ENCODE results near the gene PCDHGA8.
A peak's percentile ranks its signal among the peaks of the same experiment; 100 is the strongest.
"Not testable (repeated sequence)": the region's sequence is repeated elsewhere in the genome, so short reads cannot be mapped to it uniquely, and the experiment has no call there.

PCDHGA8 gene

DNA sequence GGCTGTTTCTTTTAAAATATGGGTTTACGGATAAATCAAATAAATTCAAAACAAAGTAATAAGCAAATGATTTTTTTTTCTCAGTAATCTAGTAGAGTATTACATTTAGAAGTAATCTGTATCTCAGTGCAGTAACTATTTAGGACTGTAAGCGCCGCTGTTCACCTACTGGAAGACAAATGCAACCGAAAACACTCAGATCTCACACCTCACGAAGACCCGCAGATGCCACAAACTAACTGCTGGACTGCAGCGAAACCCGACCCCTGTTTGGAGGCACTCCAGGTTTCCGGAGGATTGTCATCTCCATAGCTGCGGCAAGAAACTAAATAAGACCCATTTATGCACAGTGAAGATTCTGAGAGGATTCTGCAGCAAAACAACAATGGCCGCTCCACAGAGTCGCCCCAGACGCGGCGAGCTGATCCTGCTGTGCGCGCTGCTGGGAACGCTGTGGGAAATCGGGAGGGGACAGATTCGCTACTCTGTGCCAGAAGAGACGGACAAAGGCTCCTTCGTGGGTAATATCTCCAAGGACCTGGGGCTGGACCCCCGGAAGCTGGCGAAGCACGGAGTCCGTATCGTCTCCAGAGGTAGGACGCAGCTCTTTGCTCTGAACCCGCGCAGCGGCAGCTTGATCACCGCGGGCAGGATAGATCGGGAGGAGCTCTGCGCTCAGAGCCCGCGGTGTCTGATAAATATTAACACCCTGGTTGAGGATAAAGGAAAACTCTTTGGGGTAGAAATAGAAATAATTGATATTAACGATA is at the start of gene PCDHGA8:
PCDHGA8 (plus strand) TSS at position 205 of the 770 bp plus-strand sequence; CDS start at position 386, 181 bp downstream.
- DNase-seq: no peak

DNA sequence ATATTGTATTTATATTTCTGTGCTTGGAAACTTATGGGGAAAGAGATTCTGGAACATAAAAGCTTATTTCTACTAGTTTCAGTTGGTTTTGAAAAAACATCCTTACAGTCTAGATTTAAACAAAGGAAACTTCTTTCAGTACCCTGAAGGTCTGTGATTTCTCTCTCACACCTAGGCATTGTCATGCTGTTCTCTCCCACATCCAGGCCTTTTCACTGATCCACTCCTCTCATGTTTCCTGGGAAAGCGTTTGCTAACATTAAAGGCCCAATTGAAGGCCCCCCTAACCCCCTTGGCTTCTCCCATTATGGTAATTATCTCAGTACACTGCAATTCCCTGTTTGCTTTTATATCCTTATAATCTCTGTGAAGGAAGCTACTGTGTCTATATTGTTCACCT is 49.7 kb upstream of the PCDHGA8 start:
- no peak for DNase-seq

DNA sequence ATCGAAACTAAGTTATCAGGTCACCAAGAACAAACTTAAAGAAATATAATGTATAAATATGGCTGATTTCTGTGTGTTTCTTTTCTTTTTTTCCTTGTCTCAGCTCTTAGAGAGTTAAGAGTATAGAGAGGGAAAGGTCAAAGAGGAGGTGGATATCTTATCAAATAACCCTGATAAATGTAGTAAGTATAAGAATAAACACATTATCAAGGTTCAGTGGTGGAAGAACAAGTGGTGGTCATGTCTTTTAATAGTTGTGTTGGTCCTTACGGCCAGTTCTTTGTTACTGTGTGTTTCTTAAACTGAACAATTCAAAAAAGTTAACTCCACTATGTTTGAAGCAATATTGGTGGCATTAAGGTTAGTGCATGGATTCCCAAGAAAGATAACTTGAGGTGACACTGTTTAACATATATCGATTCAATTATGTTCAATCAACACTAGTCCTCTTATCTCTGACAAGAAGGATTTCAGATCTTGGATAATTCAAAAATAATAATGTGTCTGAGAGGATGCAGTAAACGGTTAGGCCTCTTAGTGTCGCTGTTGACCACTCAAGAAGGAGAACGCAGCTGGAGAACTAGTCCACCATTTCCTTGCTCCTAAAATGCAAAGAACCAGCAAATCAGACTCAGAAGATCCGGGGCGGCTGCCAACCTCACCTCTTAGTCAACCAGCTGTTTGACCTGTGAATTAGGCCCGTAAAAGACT is 49.0 kb upstream of the PCDHGA8 start, which contains the start of gene PCDHGA3:
PCDHGA3 (plus strand) TSS at position 588 of the 711 bp plus-strand sequence. CDS start 205 bp downstream, outside the sequence.
- DNase-seq: peak; percentile 13

GRCh38 chr5:141343953-141344463 is 48.4 kb upstream of the PCDHGA8 start:
- no peak for DNase-seq

GRCh38 chr5:141345327-141345726 is 47.1 kb upstream of the PCDHGA8 start:
- DNase-seq: no peak

DNA sequence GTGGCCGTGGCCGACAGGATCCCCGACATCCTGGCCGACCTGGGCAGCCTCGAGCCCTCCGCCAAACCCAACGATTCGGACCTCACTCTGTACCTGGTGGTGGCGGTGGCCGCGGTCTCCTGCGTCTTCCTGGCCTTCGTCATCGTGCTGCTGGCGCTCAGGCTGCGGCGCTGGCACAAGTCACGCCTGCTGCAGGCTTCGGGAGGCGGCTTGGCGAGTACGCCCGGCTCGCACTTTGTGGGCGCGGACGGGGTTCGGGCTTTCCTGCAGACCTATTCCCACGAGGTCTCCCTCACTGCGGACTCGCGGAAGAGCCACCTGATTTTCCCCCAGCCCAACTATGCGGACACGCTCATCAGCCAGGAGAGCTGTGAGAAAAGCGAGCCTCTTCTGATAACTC is 46.4 kb upstream of the PCDHGA8 start:
- DNase-seq: not testable (repeated sequence)

GRCh38 chr5:141349917-141350619 is 42.4 kb upstream of the PCDHGA8 start, which contains the start of gene PCDHGB1:
Gene PCDHGB1, plus strand, starts transcription at chr5:141350099. Its CDS starts 162 bp downstream, at chr5:141350261.
- DNase-seq: peak; percentile 50

- no peak for DNase-seq
Measured at GRCh38 chr5:141351591-141351990, 40.8 kb upstream of the PCDHGA8 start.

- no peak for DNase-seq
Measured at GRCh38 chr5:141354900-141355469, 37.4 kb upstream of the PCDHGA8 start, which contains the start of gene PCDHGA4. Gene PCDHGA4, plus strand, starts transcription at chr5:141355021. Its CDS starts 87 bp downstream, at chr5:141355108.

DNA sequence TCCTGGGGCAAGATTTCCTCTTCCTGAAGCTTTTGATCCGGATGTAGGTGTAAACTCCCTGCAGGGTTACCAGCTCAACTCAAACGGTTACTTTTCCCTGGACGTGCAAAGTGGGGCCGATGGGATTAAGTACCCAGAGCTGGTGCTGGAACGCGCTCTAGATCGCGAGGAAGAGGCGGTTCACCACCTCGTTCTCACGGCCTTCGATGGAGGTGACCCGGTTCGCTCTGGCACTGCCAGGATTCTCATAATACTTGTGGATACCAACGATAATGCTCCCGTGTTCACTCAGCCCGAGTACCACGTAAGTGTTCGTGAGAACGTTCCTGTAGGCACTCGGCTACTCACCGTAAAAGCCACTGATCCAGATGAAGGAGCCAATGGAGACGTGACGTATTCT is 36.8 kb upstream of the PCDHGA8 start:
- DNase-seq: no peak

DNA sequence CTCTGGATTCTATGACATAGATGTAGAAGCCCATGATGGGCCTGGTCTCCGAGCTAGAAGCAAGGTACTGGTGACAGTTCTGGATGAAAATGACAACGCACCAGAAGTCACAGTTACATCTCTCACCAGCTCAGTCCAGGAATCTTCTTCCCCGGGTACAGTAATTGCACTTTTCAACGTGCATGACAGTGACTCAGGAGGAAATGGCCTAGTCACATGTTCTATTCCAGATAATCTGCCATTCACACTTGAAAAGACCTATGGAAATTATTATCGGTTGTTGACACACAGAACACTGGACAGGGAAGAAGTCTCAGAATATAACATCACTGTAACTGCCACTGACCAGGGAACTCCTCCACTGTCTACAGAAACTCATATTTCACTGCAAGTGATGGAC is 36.3 kb upstream of the PCDHGA8 start:
- DNase-seq: no peak

- DNase-seq: no peak
Measured at GRCh38 chr5:141356950-141357349, 35.5 kb upstream of the PCDHGA8 start.

DNA sequence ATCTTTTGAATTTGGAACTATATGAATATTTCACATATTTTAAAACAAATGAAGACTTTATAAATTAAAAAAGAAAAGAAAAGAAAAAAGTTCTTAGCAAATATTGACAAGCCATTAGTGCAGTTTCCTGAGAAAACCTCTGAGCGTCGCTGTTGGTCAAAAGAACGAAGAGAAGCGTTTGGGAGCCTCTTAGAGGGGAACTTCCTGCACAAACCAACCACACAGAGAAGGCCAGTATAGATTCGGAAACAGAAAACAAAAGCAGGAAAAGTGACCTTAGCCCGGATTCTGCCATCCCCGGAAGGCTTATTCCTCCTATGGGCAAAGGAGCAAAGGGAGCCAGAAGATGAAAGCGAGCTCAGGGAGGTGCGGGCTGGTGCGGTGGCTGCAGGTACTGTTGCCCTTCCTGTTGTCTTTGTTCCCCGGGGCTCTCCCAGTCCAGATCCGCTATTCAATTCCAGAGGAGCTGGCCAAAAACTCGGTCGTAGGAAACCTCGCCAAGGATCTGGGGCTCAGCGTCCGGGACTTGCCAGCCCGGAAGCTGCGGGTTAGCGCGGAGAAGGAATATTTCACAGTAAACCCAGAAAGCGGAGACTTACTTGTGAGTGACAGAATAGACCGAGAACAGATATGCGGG is 32.5 kb upstream of the PCDHGA8 start, which contains the start of gene PCDHGB2:
PCDHGB2 (plus strand) TSS at position 205 of the 637 bp plus-strand sequence; CDS start at position 347, 142 bp downstream.
- DNase-seq: peak; percentile 38

DNA sequence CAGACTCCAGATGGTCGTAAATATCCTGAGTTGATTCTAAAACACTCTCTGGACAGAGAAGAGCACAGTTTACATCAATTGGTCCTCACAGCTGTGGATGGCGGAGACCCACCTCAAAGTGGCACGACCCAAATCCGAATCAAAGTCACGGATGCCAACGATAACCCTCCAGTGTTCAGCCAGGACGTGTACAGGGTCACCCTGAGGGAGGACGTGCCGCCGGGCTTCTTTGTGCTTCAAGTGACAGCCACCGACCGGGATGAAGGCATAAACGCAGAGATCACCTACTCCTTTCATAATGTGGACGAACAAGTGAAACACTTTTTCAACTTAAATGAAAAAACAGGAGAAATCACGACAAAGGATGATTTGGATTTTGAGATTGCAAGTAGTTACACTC is 31.7 kb upstream of the PCDHGA8 start:
- DNase-seq: no peak

DNA sequence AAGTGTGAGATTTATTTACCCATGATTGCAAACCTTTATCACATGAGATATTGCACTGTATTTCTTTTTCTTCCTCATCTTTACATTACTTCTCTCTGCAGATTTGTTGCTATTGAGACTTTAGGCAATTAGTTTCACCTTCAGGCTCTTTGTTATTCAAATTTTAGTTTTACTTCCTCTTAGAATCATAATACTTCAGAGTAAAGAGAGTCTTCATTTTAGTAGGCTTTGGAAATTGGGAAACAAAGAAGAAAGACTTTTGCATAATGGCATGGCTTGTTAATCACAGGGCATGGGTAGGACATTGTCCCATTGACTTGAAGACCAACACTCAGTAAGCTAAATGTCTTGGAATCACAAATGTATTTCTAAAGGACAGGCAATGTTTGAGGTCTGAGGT is 29.7 kb upstream of the PCDHGA8 start:
- no peak for DNase-seq

DNA sequence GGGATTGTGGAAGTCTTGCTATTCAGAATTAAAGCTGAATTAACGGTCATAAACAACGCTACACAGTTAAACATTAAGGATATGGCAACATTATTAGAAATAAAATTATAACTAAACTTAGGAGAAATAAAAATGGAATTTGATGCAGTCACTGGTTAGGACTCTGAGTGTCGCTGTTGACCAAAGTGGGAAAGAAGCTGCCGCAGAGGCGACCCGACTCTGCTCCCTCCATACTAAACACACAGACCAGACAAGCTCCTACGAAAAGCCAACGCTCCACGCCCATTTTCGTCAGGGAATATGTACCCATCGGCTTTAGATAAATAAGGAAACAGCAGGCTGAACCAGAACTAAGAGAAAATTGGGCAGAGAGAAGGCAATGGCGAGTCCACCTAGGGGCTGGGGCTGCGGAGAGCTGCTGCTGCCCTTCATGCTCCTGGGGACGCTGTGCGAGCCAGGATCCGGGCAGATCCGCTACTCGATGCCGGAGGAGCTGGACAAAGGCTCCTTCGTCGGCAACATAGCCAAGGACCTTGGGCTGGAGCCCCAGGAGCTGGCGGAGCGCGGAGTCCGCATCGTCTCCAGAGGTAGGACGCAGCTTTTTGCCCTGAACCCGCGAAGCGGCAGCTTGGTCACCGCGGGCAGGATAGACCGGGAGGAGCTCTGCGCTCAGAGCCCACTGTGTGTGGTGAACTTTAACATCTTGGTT is 28.3 kb upstream of the PCDHGA8 start, which contains the start of gene PCDHGA5:
PCDHGA5 (plus strand) TSS at position 211 of the 709 bp plus-strand sequence; CDS start at position 380, 169 bp downstream.
- no peak for DNase-seq

GRCh38 chr5:141366016-141366896 is 26.2 kb upstream of the PCDHGA8 start:
- no peak for DNase-seq

DNA sequence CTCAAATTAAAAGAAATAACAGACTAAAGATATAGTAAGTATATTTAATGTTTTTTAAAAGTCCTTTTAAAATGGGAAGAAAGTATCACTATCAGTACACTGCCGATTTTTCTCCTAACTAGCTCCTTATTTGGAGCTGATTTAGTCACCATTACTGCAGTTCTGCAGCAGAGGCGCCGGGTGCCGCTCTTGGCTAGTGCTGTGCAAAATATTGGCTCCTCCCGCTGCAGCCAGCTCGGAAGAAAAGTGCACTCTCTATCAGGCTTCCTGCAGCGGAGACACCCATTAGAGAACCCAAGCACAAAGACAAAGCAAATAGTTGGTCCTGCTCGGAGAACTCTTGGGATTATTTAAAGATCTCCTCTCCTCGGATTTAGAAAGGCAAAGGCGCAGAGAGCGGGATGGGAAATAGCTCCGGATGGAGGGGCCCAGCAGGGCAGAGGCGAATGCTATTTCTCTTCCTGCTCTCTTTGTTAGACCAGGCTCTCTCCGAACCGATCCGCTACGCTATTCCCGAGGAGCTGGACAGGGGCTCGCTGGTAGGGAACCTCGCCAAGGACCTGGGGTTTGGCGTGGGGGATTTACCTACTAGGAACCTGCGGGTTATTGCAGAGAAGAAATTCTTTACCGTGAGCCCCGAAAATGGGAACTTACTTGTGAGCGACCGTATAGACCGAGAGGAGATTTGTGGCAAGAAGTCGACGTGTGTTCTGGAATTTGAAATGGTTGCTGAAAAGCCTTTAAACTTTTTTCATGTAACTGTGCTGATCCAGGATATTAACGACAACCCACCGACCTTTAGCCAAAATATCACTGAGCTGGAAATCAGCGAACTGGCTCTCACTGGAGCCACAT is 22.2 kb upstream of the PCDHGA8 start, which contains the start of gene PCDHGB3:
PCDHGB3 (plus strand) TSS at position 249 of the 855 bp plus-strand sequence; CDS start at position 402, 153 bp downstream.
- no peak for DNase-seq

Measured in COR-L47 (cell line).